Central memory CD8-positive, alpha-beta T cell (primary cell): ENCODE data around the gene PEF1.

Experiments used
- ATAC-seq: fragments of 150-1000 bp; cut with Tn5 transposase; replicated peaks from 2 replicates; pipeline ENCODE4 v1.10.0; 2022; ENCODE audit warnings: mild to moderate bottlenecking, moderate FRiP score, moderate number of reproducible peaks; ENCODE audit not compliant: poor library complexity, severe bottlenecking; ENCODE audit errors: extremely low read depth
- DNase-seq, 2 donors: peaks; one replicate each; pipeline ENCODE4 v3.0.0; 2021; ENCODE audit warnings: low spot score in 2 of 2
- H3K27ac Mint-ChIP-seq: one replicate; pipeline ENCODE4 v1.8.0; 2022; ENCODE audit warnings: low read depth, mild to moderate bottlenecking, moderate library complexity, mixed read lengths
- H3K27me3 Mint-ChIP-seq: one replicate; pipeline ENCODE4 v1.8.0; 2022; ENCODE audit warnings: mixed read lengths
- H3K36me3 Mint-ChIP-seq: one replicate; pipeline ENCODE4 v1.8.0; 2022; ENCODE audit warnings: mild to moderate bottlenecking, moderate library complexity, mixed read lengths; ENCODE audit not compliant: insufficient read depth
- H3K4me1 Mint-ChIP-seq: one replicate; pipeline ENCODE4 v1.8.0; 2022; ENCODE audit warnings: mixed read lengths
- H3K4me3 Mint-ChIP-seq: one replicate; pipeline ENCODE4 v1.8.0; 2022; ENCODE audit warnings: mild to moderate bottlenecking, moderate library complexity, mixed read lengths
- H3K9me3 Mint-ChIP-seq: one replicate; pipeline ENCODE4 v1.8.0; 2022; ENCODE audit warnings: mixed read lengths

The PEF1 gene

DNA sequence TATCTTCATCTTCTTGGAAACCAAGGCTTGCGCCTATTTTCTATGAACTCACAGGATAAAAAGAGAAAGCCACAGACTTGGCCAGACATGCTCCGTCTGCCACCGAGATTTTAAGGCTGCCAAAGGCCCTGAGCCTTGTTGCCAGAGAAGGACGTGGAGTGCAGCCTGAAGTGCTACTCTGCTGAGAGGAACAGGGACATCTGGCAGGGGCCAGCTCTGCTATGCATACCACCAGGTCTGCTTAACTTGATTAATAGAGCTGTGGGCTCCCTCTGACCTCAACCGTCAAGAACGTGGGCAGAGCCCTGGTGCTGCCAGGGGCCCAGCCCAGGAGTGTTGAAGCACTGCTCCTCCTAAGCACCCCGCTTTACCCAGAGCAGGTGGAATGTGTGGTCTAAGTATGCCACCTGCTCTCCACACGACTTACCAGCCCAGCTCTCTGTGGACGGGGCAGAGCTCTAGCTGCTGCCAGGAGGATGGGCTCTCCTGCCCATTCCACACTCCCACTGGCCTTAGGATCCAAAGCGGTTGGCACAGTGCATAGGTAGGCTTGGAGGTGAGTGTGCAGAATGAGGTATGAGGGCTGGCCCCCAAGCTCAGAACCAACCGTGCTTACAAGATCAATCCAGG is 16.6 kb downstream of the PEF1 start:
- Mint-ChIP-seq H3K27ac (no peak overlapping the region), H3K27me3 (no peaks in the 10 kb centered on the region), H3K9me3 (no peaks in the 10 kb centered on the region), H3K36me3 (peaks cover 35% of the 10 kb centered on the region), H3K4me3 (no peak overlapping the region), H3K4me1 (no peaks in the 10 kb centered on the region)
- ATAC-seq (no peak), DNase-seq (no peak)

DNA sequence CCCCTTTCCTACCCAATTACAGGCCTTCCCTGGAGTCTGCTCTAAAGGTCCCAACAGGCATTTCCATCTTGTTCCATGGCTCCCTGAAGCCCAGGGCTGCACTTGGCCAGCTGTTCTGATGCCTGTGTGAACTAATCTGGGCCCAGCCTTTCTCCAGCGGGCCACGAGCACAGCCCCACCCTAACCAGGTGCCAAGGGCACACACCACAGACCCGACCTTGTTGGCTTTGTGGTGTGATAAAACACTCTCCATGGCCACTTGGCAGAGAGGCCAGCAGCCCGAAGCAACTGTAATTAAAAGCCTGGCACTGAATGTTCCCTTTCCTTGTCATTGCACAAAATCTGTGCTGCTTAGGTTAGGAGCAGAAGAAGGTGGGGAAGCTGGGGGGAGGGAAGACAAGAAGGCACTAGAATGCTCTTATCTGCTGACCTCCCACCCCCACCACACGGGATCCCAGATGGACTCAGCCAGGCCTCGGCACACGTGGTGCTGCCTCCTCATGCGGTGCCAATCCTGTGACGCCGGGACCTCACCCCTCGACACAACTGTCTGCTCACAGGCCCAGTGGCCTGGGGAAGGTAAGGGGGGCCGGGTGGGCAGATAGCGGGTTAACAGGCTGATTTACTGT is 17.3 kb downstream of the PEF1 start:
- Mint-ChIP-seq H3K27ac (no peak overlapping the region), H3K4me1 (no peaks in the 10 kb centered on the region), H3K4me3 (no peak overlapping the region), H3K9me3 (no peaks in the 10 kb centered on the region), H3K27me3 (no peaks in the 10 kb centered on the region), H3K36me3 (peaks cover 35% of the 10 kb centered on the region)
- DNase-seq (no peak), ATAC-seq (no peak)

DNA sequence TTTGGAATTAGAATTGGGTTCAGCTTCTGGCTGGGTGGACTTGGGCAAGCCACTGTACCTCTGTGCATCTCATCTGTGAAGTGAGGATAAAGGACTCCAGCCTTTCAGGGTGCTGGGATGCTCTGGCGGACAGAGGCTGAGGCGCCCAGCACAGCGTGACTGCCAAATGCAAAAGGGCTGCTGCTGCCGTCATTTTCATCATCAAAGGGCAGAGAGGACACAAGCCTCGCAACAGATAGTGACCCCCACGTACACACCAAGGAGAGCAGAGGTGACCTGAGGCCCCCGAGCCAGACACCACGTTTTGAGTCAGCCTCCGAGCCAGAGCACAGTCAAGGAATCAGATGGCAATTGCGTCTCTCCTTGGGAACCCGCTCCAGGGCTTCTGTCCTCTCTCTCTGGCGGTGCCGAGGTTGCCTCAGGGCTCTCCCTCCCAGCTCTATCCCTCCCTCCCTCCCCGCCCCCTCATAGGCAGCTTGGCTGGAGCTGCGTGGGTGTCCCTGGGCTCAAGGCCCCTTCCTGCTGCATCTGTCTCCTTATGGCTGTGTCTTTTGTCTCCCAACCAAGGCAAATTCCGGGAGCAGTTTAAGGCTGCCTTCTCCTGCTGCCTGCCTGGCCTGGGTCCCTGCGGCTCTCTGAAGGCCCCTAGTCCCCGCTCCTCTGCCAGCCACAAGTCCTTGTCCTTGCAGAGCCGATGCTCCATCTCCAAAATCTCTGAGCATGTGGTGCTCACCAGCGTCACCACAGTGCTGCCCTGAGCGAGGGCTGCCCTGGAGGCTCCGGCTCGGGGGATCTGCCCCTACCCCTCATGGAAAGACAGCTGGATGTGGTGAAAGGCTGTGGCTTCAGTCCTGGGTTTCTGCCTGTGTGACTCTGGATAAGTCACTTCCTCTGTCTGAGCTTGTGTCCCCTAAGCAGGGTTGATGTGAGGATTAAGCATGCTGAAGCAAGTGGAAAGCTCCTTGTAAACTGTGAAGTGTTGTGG is 18.2 kb downstream of the PEF1 start:
- Mint-ChIP-seq H3K27ac (no peak overlapping the region), H3K4me1 (no peaks in the 10 kb centered on the region), H3K27me3 (no peaks in the 10 kb centered on the region), H3K9me3 (no peaks in the 10 kb centered on the region), H3K36me3 (peaks cover 28% of the 10 kb centered on the region), H3K4me3 (no peak overlapping the region)
- DNase-seq (no peak), ATAC-seq (no peak)

DNA sequence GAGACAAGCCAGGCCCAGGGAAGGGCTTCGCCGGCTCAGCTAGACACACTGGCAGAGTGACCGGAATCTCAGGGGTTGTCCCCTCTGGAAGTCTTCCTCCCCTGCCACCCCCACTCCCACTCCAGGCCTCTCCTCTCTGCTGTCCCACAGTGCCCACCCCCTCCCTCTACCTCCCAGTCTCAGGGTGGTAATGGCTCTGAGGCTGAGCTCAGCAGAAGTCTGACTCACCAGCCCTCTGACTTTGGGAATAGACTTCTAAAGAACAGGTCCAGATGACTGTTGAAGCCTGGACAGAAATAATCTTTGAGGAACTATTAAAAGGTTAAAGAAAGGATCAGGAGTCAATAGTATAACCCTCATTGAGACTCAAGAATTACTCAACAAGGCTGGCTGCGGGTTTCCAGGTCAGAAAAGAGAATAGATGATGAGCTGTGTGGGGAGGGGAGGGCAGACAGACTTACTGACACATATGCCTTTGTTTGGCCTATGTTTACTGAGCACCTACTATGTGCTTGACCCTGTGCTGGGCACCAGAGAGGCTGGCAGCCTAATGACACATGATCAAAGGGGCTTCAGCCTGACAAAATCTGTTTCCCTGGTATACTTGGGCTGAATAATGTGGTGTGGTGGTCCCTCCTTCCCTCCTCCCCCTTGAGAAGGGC is 19.0 kb downstream of the PEF1 start:
- Mint-ChIP-seq H3K36me3 (peaks cover 26% of the 10 kb centered on the region), H3K27ac (no peak overlapping the region), H3K4me3 (no peak overlapping the region), H3K9me3 (no peaks in the 10 kb centered on the region), H3K4me1 (no peaks in the 10 kb centered on the region), H3K27me3 (no peaks in the 10 kb centered on the region)
- DNase-seq (no peak), ATAC-seq (no peak)

DNA sequence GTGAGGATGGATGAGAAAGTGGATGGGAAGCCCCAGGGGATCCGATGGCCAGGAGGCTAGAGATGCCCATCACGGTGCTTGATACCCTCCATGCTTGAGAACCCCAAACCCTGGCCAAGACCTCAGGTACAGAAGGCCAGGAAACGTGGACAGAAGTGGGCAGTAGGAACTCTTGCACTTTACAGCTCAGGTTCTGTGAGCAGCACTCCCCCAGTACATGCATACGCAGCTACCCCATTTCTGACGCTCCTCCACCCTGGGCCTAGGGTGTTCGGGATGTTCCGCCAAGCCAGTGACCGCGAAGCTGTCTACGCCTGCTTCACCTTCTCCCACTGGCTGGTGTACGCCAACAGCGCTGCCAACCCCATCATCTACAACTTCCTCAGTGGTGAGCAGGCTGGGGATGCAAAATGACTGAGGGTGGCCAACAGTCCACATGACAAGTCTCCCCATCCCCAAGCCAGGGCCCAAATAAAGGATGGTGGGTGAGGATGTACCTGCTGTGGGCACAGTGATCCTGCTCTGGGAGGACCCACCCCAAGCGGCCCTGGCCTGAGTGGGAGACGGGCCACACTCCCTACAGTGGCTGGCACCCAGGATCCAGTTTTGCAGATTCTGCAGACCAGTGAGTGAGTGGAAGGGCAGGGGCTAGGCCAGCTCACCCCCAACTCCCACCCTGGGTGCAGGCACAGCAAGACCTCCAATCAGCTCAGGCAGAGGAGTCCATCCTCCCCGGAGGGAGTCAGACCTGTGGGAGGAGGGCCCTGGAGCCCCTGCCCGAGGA is 19.8 kb downstream of the PEF1 start:
- Mint-ChIP-seq H3K27ac (no peak overlapping the region), H3K9me3 (no peaks in the 10 kb centered on the region), H3K27me3 (peaks cover 1% of the 10 kb centered on the region), H3K36me3 (peaks cover 20% of the 10 kb centered on the region), H3K4me1 (no peaks in the 10 kb centered on the region), H3K4me3 (no peak overlapping the region)
- ATAC-seq (no peak), DNase-seq (no peak)

DNA sequence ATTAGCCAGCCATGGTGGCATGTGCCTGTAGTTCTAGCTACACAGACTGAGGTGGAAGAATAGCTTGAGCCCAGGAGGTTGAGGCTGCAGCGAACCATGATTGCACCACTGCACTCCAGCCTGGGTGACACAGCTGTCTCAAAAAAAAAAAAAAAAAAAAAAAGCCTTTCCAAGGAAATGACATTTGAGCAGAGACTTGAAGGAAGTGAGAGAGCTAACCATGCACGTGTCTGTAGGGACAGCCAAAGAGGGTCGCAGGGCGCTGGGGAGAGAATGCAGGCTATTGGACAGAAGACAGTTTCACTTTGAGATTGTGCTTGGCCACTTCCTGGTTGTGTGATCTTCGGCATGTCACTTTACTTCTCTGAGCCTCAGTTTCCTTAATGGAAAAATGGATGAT is 20.4 kb downstream of the PEF1 start:
- H3K27me3 Mint-ChIP-seq = peaks cover 8% of the 10 kb centered on the region
- no peaks in the 10 kb centered on the region for H3K4me1 Mint-ChIP-seq
- H3K9me3 Mint-ChIP-seq = no peaks in the 10 kb centered on the region
- H3K36me3 Mint-ChIP-seq = peaks cover 14% of the 10 kb centered on the region
- H3K27ac Mint-ChIP-seq = no peak overlapping the region
- H3K4me3 Mint-ChIP-seq = no peak overlapping the region
- no peak for DNase-seq
- no peak for ATAC-seq

DNA sequence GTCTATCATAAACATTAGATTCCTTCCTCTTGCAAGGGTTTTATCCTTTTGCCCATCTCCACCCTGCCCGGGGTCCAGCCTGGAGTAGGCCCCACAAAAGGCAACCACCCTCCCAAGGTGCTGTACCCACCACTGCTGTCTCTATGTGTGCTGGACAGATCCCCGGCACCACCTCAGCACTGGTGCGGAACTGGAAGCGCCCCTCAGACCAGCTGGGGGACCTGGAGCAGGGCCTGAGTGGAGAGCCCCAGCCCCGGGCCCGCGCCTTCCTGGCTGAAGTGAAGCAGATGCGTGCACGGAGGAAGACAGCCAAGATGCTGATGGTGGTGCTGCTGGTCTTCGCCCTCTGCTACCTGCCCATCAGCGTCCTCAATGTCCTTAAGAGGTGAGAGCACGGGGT is 21.3 kb downstream of the PEF1 start:
- no peaks in the 10 kb centered on the region for H3K4me1 Mint-ChIP-seq
- H3K36me3 Mint-ChIP-seq = peaks cover 8% of the 10 kb centered on the region
- no peak overlapping the region for H3K27ac Mint-ChIP-seq
- H3K27me3 Mint-ChIP-seq = peaks cover 17% of the 10 kb centered on the region
- no peaks in the 10 kb centered on the region for H3K9me3 Mint-ChIP-seq
- ATAC-seq = no peak
- DNase-seq = no peak
- no peak overlapping the region for H3K4me3 Mint-ChIP-seq

DNA sequence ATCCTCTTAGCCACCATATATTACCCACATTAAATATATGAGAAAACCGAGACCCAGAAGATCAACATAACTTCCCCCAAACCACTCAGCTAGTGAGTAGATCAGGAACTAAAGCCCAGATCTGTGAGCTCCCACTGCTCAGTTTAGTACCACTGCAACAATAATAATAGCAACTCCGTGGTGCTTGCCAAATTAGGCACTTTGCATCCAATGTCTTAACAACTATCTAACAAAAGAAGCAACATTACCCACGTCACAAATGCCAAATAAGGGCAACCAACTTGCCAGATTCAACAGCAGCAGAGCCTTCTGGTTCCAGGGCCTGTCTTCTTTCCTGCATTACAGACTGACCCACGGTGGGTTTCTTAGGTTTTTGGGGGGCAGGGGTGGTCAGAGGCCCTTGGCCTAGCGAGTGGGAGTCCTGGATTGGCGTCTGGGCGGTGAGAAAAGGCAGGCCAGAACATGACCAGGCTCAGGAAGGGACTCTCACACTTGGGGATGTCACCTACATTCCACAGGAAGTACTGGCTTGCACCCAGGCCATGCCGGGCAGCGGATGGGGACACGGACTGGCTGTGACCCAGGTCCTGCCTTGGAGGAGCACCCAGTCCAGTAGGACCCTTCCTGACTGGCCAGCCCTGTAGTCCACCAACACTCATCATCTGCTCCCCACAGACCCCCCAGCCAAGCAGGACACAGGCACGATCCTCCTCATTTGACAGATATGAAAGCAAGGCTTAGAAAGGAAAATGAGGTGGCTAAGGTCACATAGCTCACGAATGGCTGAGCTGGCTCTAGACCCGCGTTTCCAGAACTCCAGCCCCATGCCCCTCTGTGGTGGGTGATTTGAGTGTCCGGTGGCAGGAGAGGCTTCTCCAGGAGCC is 22.6 kb downstream of the PEF1 start:
- H3K27me3 Mint-ChIP-seq = peaks cover 24% of the 10 kb centered on the region
- H3K4me1 Mint-ChIP-seq = peaks cover 5% of the 10 kb centered on the region
- H3K4me3 Mint-ChIP-seq = no peak overlapping the region
- no peaks in the 10 kb centered on the region for H3K9me3 Mint-ChIP-seq
- no peak overlapping the region for H3K27ac Mint-ChIP-seq
- H3K36me3 Mint-ChIP-seq = peaks cover 4% of the 10 kb centered on the region
- DNase-seq (no peak), ATAC-seq (no peak)

DNA sequence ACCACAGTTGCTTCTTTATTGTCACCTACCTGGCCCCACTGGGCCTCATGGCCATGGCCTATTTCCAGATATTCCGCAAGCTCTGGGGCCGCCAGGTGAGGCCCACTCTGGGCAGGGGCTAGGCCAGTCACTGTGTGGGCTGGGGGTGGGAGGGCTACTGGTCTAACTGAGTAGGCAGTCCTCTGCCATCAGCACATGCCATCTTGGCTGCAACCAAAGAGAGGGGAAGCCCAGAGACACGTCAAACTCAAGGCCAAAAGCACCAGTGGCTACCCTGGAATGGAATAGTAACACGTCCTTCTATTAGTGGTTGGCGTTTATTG is 23.2 kb downstream of the PEF1 start:
- H3K36me3 Mint-ChIP-seq = peaks cover 4% of the 10 kb centered on the region
- no peak overlapping the region for H3K27ac Mint-ChIP-seq
- no peak for DNase-seq

DNA sequence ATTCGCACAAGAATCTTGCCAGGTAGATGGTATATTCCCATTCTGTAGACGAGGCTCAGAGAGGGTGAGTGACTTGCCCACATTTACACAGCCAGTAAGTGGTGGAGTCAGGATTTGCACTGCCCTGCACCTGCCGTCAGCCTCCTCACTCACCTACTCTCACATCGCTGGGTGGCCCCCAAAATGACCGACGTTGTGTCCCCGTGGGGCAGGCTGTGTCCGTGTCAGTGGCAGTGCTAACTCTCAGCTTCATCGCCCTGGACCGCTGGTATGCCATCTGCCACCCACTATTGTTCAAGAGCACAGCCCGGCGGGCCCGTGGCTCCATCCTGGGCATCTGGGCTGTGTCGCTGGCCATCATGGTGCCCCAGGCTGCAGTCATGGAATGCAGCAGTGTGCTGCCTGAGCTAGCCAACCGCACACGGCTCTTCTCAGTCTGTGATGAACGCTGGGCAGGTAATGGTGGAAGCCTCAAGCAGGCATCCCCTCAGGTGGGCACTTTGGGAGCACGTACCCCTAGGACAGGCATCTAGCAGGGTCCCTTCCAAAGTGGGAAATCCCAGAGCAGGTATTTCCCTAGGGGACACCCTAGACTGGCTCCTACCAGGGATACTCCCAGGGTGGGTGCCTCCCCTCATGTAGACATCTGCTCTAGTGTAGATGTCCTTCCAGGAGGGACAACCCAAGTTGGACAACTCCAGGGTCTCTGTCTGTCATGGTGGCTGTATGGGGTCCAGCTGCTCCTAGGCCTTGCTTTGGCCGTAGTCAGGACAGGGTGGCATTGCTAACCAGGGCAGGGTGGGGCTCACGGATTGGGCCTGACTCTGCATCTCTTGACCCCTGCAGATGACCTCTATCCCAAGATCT is 23.8 kb downstream of the PEF1 start:
- no peak overlapping the region for H3K27ac Mint-ChIP-seq
- no peak overlapping the region for H3K4me3 Mint-ChIP-seq
- ATAC-seq (no peak), DNase-seq (no peak)
- H3K27me3 Mint-ChIP-seq = peaks cover 37% of the 10 kb centered on the region
- H3K36me3 Mint-ChIP-seq = peaks cover 4% of the 10 kb centered on the region
- no peaks in the 10 kb centered on the region for H3K9me3 Mint-ChIP-seq
- H3K4me1 Mint-ChIP-seq = peaks cover 7% of the 10 kb centered on the region

More for the DNA sequence above, 23.2 kb downstream of the PEF1 start:
- Mint-ChIP-seq H3K4me1 (peaks cover 7% of the 10 kb centered on the region), H3K27me3 (peaks cover 31% of the 10 kb centered on the region), H3K4me3 (no peak overlapping the region), H3K9me3 (no peaks in the 10 kb centered on the region)
- ATAC-seq = no peak
